Adipose tissue (tissue), 3 donors: Measurements from ENCODE around the gene PCMTD2. TPM values are rescaled to one million over a fixed set of nuclear protein-coding genes. Genes with fewer than 3 reads are reported as not detected.
"Not testable (repeated sequence)": the region's sequence is repeated elsewhere in the genome, so short reads cannot be mapped to it uniquely, and the experiment has no call there.

Source experiments
- H3K27ac ChIP-seq: one replicate; pipeline ENCODE4 v1.5.1; 2013; ENCODE audit warnings: low read depth, low read length
- WGBS, 3 donors: extraction: QIAGEN DNeasy Blood & Tissue Kit; methylation state at CpG; one replicate each; pipeline ENCODE4 v1.1.7; 2013; 5-methylcytosine and 5-hydroxymethylcytosine counted together
- polyA plus RNA-seq, 3 donors: library from polyadenylated mRNA; stranded (reverse); fragments of 200-250 nt; gene quantifications; one replicate each; pipeline ENCODE4 v1.2.3, GENCODE V29; 2013
- donor health status: healthy with polysubstance abuse.
- donor health status: Bipolar disorder and iron deficiency.
- donor health status: healthy.

The PCMTD2 gene
- polyA plus RNA-seq, 3 donors, result 17.5 to 29.0 (median 21.1) TPM

- no peak overlapping the region for H3K27ac ChIP-seq
- WGBS, 3 donors, result 87 to 96% (median 92%) methylated on average over 11 of the region's 11 CpGs
Measured at GRCh38 chr20:64271636-64272035, 16.1 kb downstream of the PCMTD2 start.

- 86 to 91% (median 87%) methylated on average over 19 of the region's 19 CpGs for WGBS, 3 donors
- no peak overlapping the region for H3K27ac ChIP-seq
Measured at GRCh38 chr20:64273109-64273508, 17.6 kb downstream of the PCMTD2 start.

GRCh38 chr20:64276817-64277216, 21.3 kb downstream of the PCMTD2 start:
- 92 to 95% (median 93%) methylated on average over 7 of the region's 7 CpGs for WGBS, 3 donors
- no peak overlapping the region for H3K27ac ChIP-seq

GRCh38 chr20:64277571-64278316, 22.2 kb downstream of the PCMTD2 start:
- 73 to 81% (median 79%) methylated on average over 9 to 10 of the region's 10 CpGs for WGBS, 3 donors
- no peak overlapping the region for H3K27ac ChIP-seq

- WGBS, 3 donors, result 75 to 85% (median 83%) methylated on average over 4 of the region's 4 CpGs
- no peak overlapping the region for H3K27ac ChIP-seq
Measured at GRCh38 chr20:64278317-64278681, 22.8 kb downstream of the PCMTD2 start.

GRCh38 chr20:64279826-64280459, 24.4 kb downstream of the PCMTD2 start:
- no peak overlapping the region for H3K27ac ChIP-seq
- 84 to 90% (median 85%) methylated on average over 7 of the region's 7 CpGs for WGBS, 3 donors

- no peak overlapping the region for H3K27ac ChIP-seq
- 77 to 91% (median 89%) methylated on average over 3 of the region's 3 CpGs for whole genome bisulfite sequencing, 3 donors
Measured at GRCh38 chr20:64280460-64280843, 24.9 kb downstream of the PCMTD2 start.

GRCh38 chr20:64283646-64284045, 28.1 kb downstream of the PCMTD2 start:
- WGBS, 3 donors, result 63 to 83% (median 75%) methylated on average over 4 of the region's 4 CpGs

GRCh38 chr20:64285579-64286446, 30.3 kb downstream of the PCMTD2 start:
- 80 to 86% (median 82%) methylated on average over 41 to 45 of the region's 46 CpGs for WGBS, 3 donors

More at GRCh38 chr20:64283646-64284045, 28.1 kb downstream of the PCMTD2 start:
- H3K27ac ChIP-seq, result no peak overlapping the region

GRCh38 chr20:64286447-64287263, 31.1 kb downstream of the PCMTD2 start:
- 93 to 96% (median 95%) methylated on average over 24 to 30 of the region's 30 CpGs for WGBS, 3 donors
- not testable (repeated sequence) for H3K27ac ChIP-seq

More at GRCh38 chr20:64285579-64286446, 30.3 kb downstream of the PCMTD2 start:
- H3K27ac ChIP-seq, result not testable (repeated sequence)

- WGBS, 3 donors, result 97 to 100% (median 99%) methylated on average over 3 of the region's 3 CpGs
Measured at GRCh38 chr20:64287264-64287590, 31.7 kb downstream of the PCMTD2 start.

GRCh38 chr20:64292167-64292566, 36.6 kb downstream of the PCMTD2 start:
- not testable (repeated sequence) for H3K27ac ChIP-seq
- 80 to 95% (median 95%) methylated on average over 1 to 8 of the region's 13 CpGs for WGBS, 3 donors

More at GRCh38 chr20:64287264-64287590, 31.7 kb downstream of the PCMTD2 start:
- not testable (repeated sequence) for H3K27ac ChIP-seq

GRCh38 chr20:64303086-64303485, 47.5 kb downstream of the PCMTD2 start:
- H3K27ac ChIP-seq, result not testable (repeated sequence)

GRCh38 chr20:64313761-64314160, 58.2 kb downstream of the PCMTD2 start:
- 56 to 69% (median 57%) methylated on average over 1 of the region's 1 CpG for WGBS, 3 donors

More at GRCh38 chr20:64303086-64303485, 47.5 kb downstream of the PCMTD2 start:
- 59 to 79% (median 71%) methylated on average over 1 of the region's 2 CpGs for WGBS, 3 donors

GRCh38 chr20:64315381-64315780, 59.8 kb downstream of the PCMTD2 start:
- not testable (repeated sequence) for H3K27ac ChIP-seq

More at GRCh38 chr20:64313761-64314160, 58.2 kb downstream of the PCMTD2 start:
- not testable (repeated sequence) for H3K27ac ChIP-seq

- H3K27ac ChIP-seq, result not testable (repeated sequence)
- 43 to 55% (median 54%) methylated on average over 9 of the region's 15 CpGs for WGBS, 3 donors
Measured at GRCh38 chr20:64315884-64316283, 60.3 kb downstream of the PCMTD2 start.

GRCh38 chr20:64316415-64317083, 61.0 kb downstream of the PCMTD2 start:
- H3K27ac ChIP-seq, result not testable (repeated sequence)
- WGBS, 3 donors, result 1 to 5% (median 4%) methylated on average over 73 to 85 of the region's 87 CpGs

GRCh38 chr20:64317331-64317730, 61.8 kb downstream of the PCMTD2 start:
- WGBS, 3 donors, result 81 to 83% (median 82%) methylated on average over 10 to 11 of the region's 15 CpGs
- H3K27ac ChIP-seq, result not testable (repeated sequence)
